Testis (tissue), 3 donors: ENCODE results near the gene CDKAL1. TPM values are rescaled to one million over a fixed set of nuclear protein-coding genes. Genes with fewer than 3 reads are reported as not detected.

Experiments
- DNase-seq: peaks from one replicate; pipeline ENCODE4 v3.0.0-alpha.2; 2019
- H3K27ac ChIP-seq, 2 donors: fragments of 200-600 bp; sonication (generic); one replicate each; pipeline ENCODE4 v1.5.1; 2019
- H3K27me3 ChIP-seq: fragments of 200-600 bp; sonication (generic); one replicate; pipeline ENCODE4 v1.5.1; 2019
- H3K36me3 ChIP-seq: fragments of 200-600 bp; sonication (generic); one replicate; pipeline ENCODE4 v1.5.1; 2017; ENCODE audit warnings: low read depth; ENCODE audit errors: missing control alignments
- H3K4me1 ChIP-seq: fragments of 200-600 bp; sonication (generic); one replicate; pipeline ENCODE4 v1.5.1; 2019
- H3K4me3 ChIP-seq, 2 donors: fragments of 200-600 bp; sonication (generic); one replicate each; pipeline ENCODE4 v1.5.1; 2017 to 2019
- H3K9me3 ChIP-seq: fragments of 200-600 bp; sonication (generic); one replicate; pipeline ENCODE4 v1.5.1; 2017
- CTCF ChIP-seq, 3 experiments: fragments of 450-650 bp in 2 of 3; fragments of 200-600 bp in 1 of 3; sonication (generic) in 1 of 3; IDR thresholded peaks; one replicate each; pipeline ENCODE4 v1.5.1; 2016 to 2019; ENCODE audit warnings: antibody characterized with exemption in 3 of 3, mild to moderate bottlenecking in 2 of 3, moderate library complexity in 1 of 3
- POLR2A ChIP-seq: fragments of 450-650 bp; IDR thresholded peaks from one replicate; pipeline ENCODE4 v1.6.1; 2017; ENCODE audit warnings: antibody characterized with exemption, mild to moderate bottlenecking, moderate library complexity
- WGBS, 2 donors: methylation state at CpG; one replicate each; pipeline ENCODE4 v1.1.5; 2018; 5-methylcytosine and 5-hydroxymethylcytosine counted together
- intact Hi-C: fragments of 100-400 bp; cut with DNase I; formaldehyde crosslinking; loops from one replicate; pipeline ENCODE4 v1.15.1; 2023; ENCODE audit warnings: low total_unique reads
- polyA plus RNA-seq: library from polyadenylated mRNA; stranded (reverse); fragments of 350-450 nt; fragmentation: Illumina TruSeq; extraction: RNeasy Lipid Tissue Mini Kit (QIAGEN cat#74804); gene quantifications from one replicate; pipeline ENCODE4 v1.2.3, GENCODE V29; 2014; ENCODE audit warnings: low read depth, low replicate concordance; ENCODE audit not compliant: insufficient read depth
- total RNA-seq, 2 donors: library from RNA; depleted of rRNA; stranded (reverse); fragments of >200 nt; gene quantifications; one replicate each; pipeline ENCODE4 v1.2.3, GENCODE V29; 2016

CDKAL1 gene
- total and polyA plus RNA-seq, 3 donors from 2014 or later, result 11.1 to 18.5 (median 16.1) TPM

DNA sequence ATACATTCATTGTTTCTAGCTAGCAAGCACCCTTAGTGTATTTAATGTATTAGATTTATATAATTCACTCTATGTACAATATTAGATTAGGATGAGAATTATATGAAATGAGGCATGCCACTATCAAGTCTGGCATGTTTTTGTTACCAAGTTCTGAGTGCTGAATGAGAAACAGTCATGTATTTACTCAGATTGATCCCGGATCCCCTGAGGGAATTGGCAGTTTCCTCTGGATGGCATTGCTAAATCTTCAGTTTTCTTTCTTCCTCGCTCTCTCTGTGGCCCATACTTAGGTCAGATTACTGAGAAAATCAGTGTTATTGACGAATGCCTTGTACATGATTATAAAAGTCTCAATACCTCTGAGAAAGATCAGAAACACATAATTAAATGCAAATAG is 66.6 kb downstream of the CDKAL1 start:
- Histone ChIP-seq H3K36me3 (no peaks in the 10 kb centered on the region), H3K27ac (no peak overlapping the region), H3K9me3 (no peaks in the 10 kb centered on the region), H3K4me1 (no peaks in the 10 kb centered on the region), H3K4me3 (no peak overlapping the region), H3K27me3 (no peaks in the 10 kb centered on the region)
- intact Hi-C loops, result no loop called here
- 91 to 96% methylated on average over 3 of the region's 3 CpGs for WGBS, 2 donors
- TF ChIP-seq POLR2A (no peak), CTCF (IDR thresholded peaks at IDR 0.05) (no peak)
- DNase-seq, result no peak

GRCh38 chr6:20604159-20604558 is 69.9 kb downstream of the CDKAL1 start:
- no peak overlapping the region for H3K4me3 ChIP-seq
- DNase-seq, result no peak
- no peak for TF ChIP-seq CTCF (IDR thresholded peaks at IDR 0.05)
- TF ChIP-seq POLR2A, result no peak
- H3K4me1 ChIP-seq, result no peaks in the 10 kb centered on the region
- intact Hi-C loops, result no loop called here
- H3K27ac ChIP-seq, result no peak overlapping the region
- no peaks in the 10 kb centered on the region for H3K36me3 ChIP-seq
- no peaks in the 10 kb centered on the region for H3K9me3 ChIP-seq
- H3K27me3 ChIP-seq, result no peaks in the 10 kb centered on the region

GRCh38 chr6:20605061-20605460 is 70.8 kb downstream of the CDKAL1 start:
- Histone ChIP-seq H3K4me3 (no peak overlapping the region), H3K9me3 (no peaks in the 10 kb centered on the region), H3K4me1 (no peaks in the 10 kb centered on the region), H3K36me3 (no peaks in the 10 kb centered on the region), H3K27ac (no peak overlapping the region), H3K27me3 (no peaks in the 10 kb centered on the region)
- no peak for DNase-seq
- 81 to 86% methylated on average over 1 of the region's 1 CpG for WGBS, 2 donors
- no peak for TF ChIP-seq CTCF (IDR thresholded peaks at IDR 0.05)
- no peak for TF ChIP-seq POLR2A
- intact Hi-C loops, result no loop called here

DNA sequence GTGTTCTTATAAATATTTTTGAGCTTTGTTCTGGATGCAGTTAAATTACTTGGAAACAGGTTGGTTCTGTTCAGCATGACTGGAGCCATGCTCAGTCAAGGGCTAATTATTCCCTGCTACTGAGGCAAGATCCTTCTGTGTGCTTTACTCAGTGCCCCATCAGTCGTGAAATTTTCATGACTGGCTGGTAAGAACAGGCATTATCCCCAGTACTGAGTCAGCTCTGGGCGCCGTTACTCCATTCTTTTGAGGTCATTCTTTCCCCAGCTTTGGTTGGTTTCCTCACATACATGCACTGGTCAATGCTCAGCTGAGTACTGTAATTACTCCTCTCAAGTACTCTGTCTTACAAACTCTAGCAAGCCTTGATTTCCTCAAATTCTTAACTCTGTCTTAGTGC is 71.3 kb downstream of the CDKAL1 start:
- Histone ChIP-seq H3K4me3 (no peak overlapping the region), H3K4me1 (no peaks in the 10 kb centered on the region), H3K27ac (no peak overlapping the region), H3K27me3 (no peaks in the 10 kb centered on the region), H3K9me3 (no peaks in the 10 kb centered on the region), H3K36me3 (no peaks in the 10 kb centered on the region)
- intact Hi-C loops, result no loop called here
- no peak for TF ChIP-seq POLR2A
- no peak for TF ChIP-seq CTCF (IDR thresholded peaks at IDR 0.05)
- DNase-seq, result no peak
- WGBS, 2 donors, result 95 to 96% methylated on average over 3 of the region's 3 CpGs

GRCh38 chr6:20606831-20607230 is 72.6 kb downstream of the CDKAL1 start:
- intact Hi-C loops, result no loop called here
- Histone ChIP-seq H3K4me3 (no peak overlapping the region), H3K27me3 (no peaks in the 10 kb centered on the region), H3K27ac (no peak overlapping the region), H3K36me3 (no peaks in the 10 kb centered on the region), H3K4me1 (no peaks in the 10 kb centered on the region), H3K9me3 (no peaks in the 10 kb centered on the region)
- TF ChIP-seq POLR2A (no peak), CTCF (IDR thresholded peaks at IDR 0.05) (no peak)
- WGBS, 2 donors, result 92 to 96% methylated on average over 1 of the region's 1 CpG
- no peak for DNase-seq
